ENCODE measurements around the gene HERC2. TPM values are rescaled to one million over a fixed set of nuclear protein-coding genes. Genes with fewer than 3 reads are reported as not detected.

HERC2 gene
- total and polyA plus RNA-seq, 9 of the 15 experiments (the other 6 are each of a cell fraction or from before 2014, with no cell fraction given): 10.6 to 84.0 (median 42.6) TPM

DNA sequence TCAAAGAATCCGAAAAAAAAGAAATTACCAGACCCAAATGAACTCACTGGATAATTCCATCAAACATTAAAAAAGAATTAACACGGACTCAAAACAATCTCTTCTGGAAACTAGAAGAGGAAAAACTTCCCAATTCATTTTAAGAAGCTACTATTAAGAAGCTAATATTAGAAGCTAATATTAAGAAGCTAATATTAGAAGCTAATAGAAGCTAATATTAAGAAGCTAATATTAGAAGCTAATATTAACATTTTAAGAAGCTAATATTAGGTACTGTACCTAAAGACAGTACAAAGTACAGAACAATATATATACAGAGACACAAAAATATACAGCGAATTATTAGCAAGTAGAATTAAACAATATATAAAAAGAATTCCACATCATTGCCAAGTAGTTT is 35.9 kb downstream of the HERC2 start (continued):
- TF ChIP-seq KHSRP (IDR thresholded peaks at IDR 0.05) (no peak), SAFB2 (IDR thresholded peaks at IDR 0.05; ENCODE audit: borderline replicate concordance, low read depth, low read length, severe bottlenecking) (no peak), SRSF9 (IDR thresholded peaks at IDR 0.05; ENCODE audit: borderline replicate concordance, low read depth, low read length) (no peak), ZNF121 (CRISPR knock-in tag; conservative IDR thresholded peaks at IDR 0.05) (peak; percentile 47), MNT (conservative IDR thresholded peaks at IDR 0.05) (no peak), DDX20 (tag; IDR thresholded peaks at IDR 0.05; ENCODE audit: low read depth) (no peak), MEF2D (tag; conservative IDR thresholded peaks at IDR 0.05; ENCODE audit: low read depth) (no peak), CBX1 (IDR thresholded peaks at IDR 0.05; ENCODE audit: low read depth) (no peak), GATAD2B (IDR thresholded peaks at IDR 0.05; ENCODE audit: borderline replicate concordance) (peak; percentile 59; the same call in 1 of the 2 replicates), CXXC5 (CRISPR knock-in tag; IDR thresholded peaks at IDR 0.05) (peak; percentile 16; the same call in 1 of the 2 replicates), PCBP1 (IDR thresholded peaks at IDR 0.05; ENCODE audit: low read depth, low read length, poor library complexity, severe bottlenecking) (no peak), ETV5 (CRISPR knock-in tag; IDR thresholded peaks at IDR 0.05; ENCODE audit: low read depth) (no peak), CREB3 (tag; conservative IDR thresholded peaks at IDR 0.05; ENCODE audit: low read depth) (no peak), SRSF1 (IDR thresholded peaks at IDR 0.05; ENCODE audit: low read depth, low read length) (no peak), ZNF253 (CRISPR knock-in tag; conservative IDR thresholded peaks at IDR 0.05) (no peak)
- TF ChIP-seq, protein P1, sequence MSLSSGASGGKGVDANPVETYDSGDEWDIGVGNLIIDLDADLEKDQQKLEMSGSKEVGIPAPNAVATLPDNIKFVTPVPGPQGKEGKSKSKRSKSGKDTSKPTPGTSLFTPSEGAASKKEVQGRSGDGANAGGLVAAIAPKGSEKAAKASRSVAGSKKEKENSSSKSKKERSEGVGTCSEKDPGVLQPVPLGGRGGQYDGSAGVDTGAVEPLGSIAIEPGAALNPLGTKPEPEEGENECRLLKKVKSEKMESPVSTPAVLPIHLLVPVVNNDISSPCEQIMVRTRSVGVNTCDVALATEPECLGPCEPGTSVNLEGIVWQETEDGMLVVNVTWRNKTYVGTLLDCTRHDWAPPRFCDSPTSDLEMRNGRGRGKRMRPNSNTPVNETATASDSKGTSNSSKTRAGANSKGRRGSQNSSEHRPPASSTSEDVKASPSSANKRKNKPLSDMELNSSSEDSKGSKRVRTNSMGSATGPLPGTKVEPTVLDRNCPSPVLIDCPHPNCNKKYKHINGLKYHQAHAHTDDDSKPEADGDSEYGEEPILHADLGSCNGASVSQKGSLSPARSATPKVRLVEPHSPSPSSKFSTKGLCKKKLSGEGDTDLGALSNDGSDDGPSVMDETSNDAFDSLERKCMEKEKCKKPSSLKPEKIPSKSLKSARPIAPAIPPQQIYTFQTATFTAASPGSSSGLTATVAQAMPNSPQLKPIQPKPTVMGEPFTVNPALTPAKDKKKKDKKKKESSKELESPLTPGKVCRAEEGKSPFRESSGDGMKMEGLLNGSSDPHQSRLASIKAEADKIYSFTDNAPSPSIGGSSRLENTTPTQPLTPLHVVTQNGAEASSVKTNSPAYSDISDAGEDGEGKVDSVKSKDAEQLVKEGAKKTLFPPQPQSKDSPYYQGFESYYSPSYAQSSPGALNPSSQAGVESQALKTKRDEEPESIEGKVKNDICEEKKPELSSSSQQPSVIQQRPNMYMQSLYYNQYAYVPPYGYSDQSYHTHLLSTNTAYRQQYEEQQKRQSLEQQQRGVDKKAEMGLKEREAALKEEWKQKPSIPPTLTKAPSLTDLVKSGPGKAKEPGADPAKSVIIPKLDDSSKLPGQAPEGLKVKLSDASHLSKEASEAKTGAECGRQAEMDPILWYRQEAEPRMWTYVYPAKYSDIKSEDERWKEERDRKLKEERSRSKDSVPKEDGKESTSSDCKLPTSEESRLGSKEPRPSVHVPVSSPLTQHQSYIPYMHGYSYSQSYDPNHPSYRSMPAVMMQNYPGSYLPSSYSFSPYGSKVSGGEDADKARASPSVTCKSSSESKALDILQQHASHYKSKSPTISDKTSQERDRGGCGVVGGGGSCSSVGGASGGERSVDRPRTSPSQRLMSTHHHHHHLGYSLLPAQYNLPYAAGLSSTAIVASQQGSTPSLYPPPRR (CRISPR knock-in tag; IDR thresholded peaks at IDR 0.05; ENCODE audit: borderline replicate concordance): no peak
- TF ChIP-seq, protein P2, sequence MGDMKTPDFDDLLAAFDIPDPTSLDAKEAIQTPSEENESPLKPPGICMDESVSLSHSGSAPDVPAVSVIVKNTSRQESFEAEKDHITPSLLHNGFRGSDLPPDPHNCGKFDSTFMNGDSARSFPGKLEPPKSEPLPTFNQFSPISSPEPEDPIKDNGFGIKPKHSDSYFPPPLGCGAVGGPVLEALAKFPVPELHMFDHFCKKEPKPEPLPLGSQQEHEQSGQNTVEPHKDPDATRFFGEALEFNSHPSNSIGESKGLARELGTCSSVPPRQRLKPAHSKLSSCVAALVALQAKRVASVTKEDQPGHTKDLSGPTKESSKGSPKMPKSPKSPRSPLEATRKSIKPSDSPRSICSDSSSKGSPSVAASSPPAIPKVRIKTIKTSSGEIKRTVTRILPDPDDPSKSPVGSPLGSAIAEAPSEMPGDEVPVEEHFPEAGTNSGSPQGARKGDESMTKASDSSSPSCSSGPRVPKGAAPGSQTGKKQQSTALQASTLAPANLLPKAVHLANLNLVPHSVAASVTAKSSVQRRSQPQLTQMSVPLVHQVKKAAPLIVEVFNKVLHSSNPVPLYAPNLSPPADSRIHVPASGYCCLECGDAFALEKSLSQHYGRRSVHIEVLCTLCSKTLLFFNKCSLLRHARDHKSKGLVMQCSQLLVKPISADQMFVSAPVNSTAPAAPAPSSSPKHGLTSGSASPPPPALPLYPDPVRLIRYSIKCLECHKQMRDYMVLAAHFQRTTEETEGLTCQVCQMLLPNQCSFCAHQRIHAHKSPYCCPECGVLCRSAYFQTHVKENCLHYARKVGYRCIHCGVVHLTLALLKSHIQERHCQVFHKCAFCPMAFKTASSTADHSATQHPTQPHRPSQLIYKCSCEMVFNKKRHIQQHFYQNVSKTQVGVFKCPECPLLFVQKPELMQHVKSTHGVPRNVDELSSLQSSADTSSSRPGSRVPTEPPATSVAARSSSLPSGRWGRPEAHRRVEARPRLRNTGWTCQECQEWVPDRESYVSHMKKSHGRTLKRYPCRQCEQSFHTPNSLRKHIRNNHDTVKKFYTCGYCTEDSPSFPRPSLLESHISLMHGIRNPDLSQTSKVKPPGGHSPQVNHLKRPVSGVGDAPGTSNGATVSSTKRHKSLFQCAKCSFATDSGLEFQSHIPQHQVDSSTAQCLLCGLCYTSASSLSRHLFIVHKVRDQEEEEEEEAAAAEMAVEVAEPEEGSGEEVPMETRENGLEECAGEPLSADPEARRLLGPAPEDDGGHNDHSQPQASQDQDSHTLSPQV (IDR thresholded peaks at IDR 0.05): no peak
